Thyroid gland (tissue), 4 donors: ENCODE measurements around the gene NIT2.

Experiments used
- POLR2A ChIP-seq, 2 donors: fragments of 450-650 bp; IDR thresholded peaks; one replicate each; pipeline ENCODE4 v1.6.1; 2017; ENCODE audit warnings: antibody characterized with exemption in 2 of 2, mild to moderate bottlenecking in 2 of 2, moderate library complexity in 1 of 2
- TF ChIP-seq, protein P1 (sequence below), 6 experiments: fragments of 200-600 bp in 3 of 6; fragments of 450-650 bp in 3 of 6; sonication (generic) in 3 of 6; IDR thresholded peaks; one replicate each; pipeline ENCODE4 v1.5.1; 2016 to 2019; ENCODE audit warnings: antibody characterized with exemption in 6 of 6, mild to moderate bottlenecking in 2 of 6, inconsistent platforms in 1 of 6, moderate library complexity in 1 of 6

DNA sequence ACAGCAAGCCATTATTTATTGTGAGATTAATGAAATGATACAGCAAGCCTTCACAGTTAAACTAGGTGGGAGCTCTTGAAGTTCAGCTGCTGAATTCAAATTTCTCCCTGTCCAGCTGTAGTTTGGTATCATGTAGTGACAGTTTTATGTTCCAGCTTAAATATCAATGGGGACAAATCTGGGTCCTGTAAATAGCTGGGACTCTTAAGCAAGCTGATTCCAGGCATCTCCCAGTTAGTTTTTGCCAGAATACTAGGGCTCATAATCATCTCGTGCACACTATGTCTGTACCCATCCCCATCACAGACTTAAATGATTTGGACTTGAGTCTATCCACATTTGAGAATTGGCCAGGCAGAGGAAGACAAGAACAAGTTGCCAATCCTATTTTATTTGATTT, 27.9 kb upstream of the NIT2 start:
- TF ChIP-seq, protein P1, sequence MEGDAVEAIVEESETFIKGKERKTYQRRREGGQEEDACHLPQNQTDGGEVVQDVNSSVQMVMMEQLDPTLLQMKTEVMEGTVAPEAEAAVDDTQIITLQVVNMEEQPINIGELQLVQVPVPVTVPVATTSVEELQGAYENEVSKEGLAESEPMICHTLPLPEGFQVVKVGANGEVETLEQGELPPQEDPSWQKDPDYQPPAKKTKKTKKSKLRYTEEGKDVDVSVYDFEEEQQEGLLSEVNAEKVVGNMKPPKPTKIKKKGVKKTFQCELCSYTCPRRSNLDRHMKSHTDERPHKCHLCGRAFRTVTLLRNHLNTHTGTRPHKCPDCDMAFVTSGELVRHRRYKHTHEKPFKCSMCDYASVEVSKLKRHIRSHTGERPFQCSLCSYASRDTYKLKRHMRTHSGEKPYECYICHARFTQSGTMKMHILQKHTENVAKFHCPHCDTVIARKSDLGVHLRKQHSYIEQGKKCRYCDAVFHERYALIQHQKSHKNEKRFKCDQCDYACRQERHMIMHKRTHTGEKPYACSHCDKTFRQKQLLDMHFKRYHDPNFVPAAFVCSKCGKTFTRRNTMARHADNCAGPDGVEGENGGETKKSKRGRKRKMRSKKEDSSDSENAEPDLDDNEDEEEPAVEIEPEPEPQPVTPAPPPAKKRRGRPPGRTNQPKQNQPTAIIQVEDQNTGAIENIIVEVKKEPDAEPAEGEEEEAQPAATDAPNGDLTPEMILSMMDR (IDR thresholded peaks at IDR 0.05), result no peak
- TF ChIP-seq POLR2A (IDR thresholded peaks at IDR 0.05), result no peak
